ENCODE data around the gene ST7L. TPM values are rescaled to one million over a fixed set of nuclear protein-coding genes. Genes with fewer than 3 reads are reported as not detected.

ST7L gene
- total RNA-seq, 1 experiment from 2014 or later: 13.6 TPM

GRCh38 chr1:112530832-112531231 lies 88.1 kb downstream of the ST7L start:
- Histone ChIP-seq H3K4me1 (no peaks in the 10 kb centered on the region), H3K9me3 (no peaks in the 10 kb centered on the region), H3K4me3 (ENCODE audit: low read depth, low read length) (no peak overlapping the region), H3K27me3 (replicated peaks; ENCODE audit: control insufficient read depth, insufficient read depth, low read length) (no peaks in the 10 kb centered on the region), H3K36me3 (ENCODE audit: control insufficient read depth, insufficient read depth, low read length) (no peaks in the 10 kb centered on the region)
- POLR2A ChIA-PET: no interaction called here
- H3K4me1 Mint-ChIP-seq (ENCODE audit: low read depth, unreplicated experiment): no peaks in the 10 kb centered on the region
- no TSS peak for BruUV-seq (replicated peaks)
- H3K27me3 Mint-ChIP-seq (ENCODE audit: insufficient read depth, unreplicated experiment): no peaks in the 10 kb centered on the region
- CTCF ChIA-PET: no interaction called here
- H3K36me3 Mint-ChIP-seq (ENCODE audit: insufficient read depth, unreplicated experiment): no peaks in the 10 kb centered on the region
- no peaks in the 10 kb centered on the region for H3K9me3 Mint-ChIP-seq (ENCODE audit: unreplicated experiment)
- TF ChIP-seq, protein P1, sequence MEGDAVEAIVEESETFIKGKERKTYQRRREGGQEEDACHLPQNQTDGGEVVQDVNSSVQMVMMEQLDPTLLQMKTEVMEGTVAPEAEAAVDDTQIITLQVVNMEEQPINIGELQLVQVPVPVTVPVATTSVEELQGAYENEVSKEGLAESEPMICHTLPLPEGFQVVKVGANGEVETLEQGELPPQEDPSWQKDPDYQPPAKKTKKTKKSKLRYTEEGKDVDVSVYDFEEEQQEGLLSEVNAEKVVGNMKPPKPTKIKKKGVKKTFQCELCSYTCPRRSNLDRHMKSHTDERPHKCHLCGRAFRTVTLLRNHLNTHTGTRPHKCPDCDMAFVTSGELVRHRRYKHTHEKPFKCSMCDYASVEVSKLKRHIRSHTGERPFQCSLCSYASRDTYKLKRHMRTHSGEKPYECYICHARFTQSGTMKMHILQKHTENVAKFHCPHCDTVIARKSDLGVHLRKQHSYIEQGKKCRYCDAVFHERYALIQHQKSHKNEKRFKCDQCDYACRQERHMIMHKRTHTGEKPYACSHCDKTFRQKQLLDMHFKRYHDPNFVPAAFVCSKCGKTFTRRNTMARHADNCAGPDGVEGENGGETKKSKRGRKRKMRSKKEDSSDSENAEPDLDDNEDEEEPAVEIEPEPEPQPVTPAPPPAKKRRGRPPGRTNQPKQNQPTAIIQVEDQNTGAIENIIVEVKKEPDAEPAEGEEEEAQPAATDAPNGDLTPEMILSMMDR (IDR thresholded peaks at IDR 0.05; ENCODE audit: insufficient read depth in 1 of 2, low read depth in 1 of 2, low read length in 1 of 2, severe bottlenecking in 1 of 2, unreplicated experiment in 1 of 2): no peak
- H3K27ac Mint-ChIP-seq (ENCODE audit: unreplicated experiment): no peak overlapping the region
- no peak overlapping the region for H3K4me3 Mint-ChIP-seq (ENCODE audit: unreplicated experiment)
- DNase-seq: no peak
- intact Hi-C loops (cut with micrococcal nuclease; ENCODE audit: unreplicated experiment): no loop called here

GRCh38 chr1:112529301-112529700 lies 89.6 kb downstream of the ST7L start:
- ChIA-PET POLR2A (no interaction called here), CTCF (no interaction called here)
- no peaks in the 10 kb centered on the region for H3K4me1 Mint-ChIP-seq (ENCODE audit: low read depth, unreplicated experiment)
- no peak for DNase-seq
- no peaks in the 10 kb centered on the region for H3K27me3 ChIP-seq (replicated peaks; ENCODE audit: control insufficient read depth, insufficient read depth, low read length)
- no peak overlapping the region for H3K27ac Mint-ChIP-seq (ENCODE audit: unreplicated experiment)
- H3K36me3 Mint-ChIP-seq (ENCODE audit: insufficient read depth, unreplicated experiment): no peaks in the 10 kb centered on the region
- H3K4me1 ChIP-seq: no peaks in the 10 kb centered on the region
- no peak overlapping the region for H3K4me3 Mint-ChIP-seq (ENCODE audit: unreplicated experiment)
- intact Hi-C loops (cut with micrococcal nuclease; ENCODE audit: unreplicated experiment): no loop called here
- TF ChIP-seq, protein P1 (IDR thresholded peaks at IDR 0.05; ENCODE audit: insufficient read depth in 1 of 2, low read depth in 1 of 2, low read length in 1 of 2, severe bottlenecking in 1 of 2, unreplicated experiment in 1 of 2): no peak
- H3K36me3 ChIP-seq (ENCODE audit: control insufficient read depth, insufficient read depth, low read length): no peaks in the 10 kb centered on the region
- BruUV-seq (replicated peaks): no TSS peak
- H3K4me3 ChIP-seq (ENCODE audit: low read depth, low read length): no peak overlapping the region
- H3K27me3 Mint-ChIP-seq (ENCODE audit: insufficient read depth, unreplicated experiment): no peaks in the 10 kb centered on the region
- no peaks in the 10 kb centered on the region for H3K9me3 Mint-ChIP-seq (ENCODE audit: unreplicated experiment)
- H3K9me3 ChIP-seq: no peaks in the 10 kb centered on the region

DNA sequence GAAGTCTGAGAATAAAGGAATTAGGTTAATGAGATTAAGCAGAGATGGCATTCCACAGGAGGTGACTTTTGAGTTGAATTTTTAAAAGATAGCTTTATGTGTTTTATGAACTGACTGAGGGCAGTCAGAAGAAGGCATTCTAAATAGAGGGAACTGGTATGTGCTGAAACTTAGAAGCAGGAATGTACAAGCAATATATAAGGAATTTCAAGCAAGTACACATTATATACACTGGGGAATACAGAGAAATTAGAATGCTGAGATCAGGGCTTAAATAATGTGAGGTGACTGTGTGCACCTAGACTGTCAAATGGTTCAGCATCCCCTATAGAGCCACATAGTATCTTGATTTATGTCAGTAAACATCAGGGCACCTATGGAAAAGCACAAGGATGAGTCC lies 90.9 kb downstream of the ST7L start:
- no peak overlapping the region for H3K4me3 Mint-ChIP-seq (ENCODE audit: unreplicated experiment)
- no peak for DNase-seq
- no TSS peak for BruUV-seq (replicated peaks)
- H3K36me3 ChIP-seq (ENCODE audit: control insufficient read depth, insufficient read depth, low read length): no peaks in the 10 kb centered on the region
- H3K27me3 Mint-ChIP-seq (ENCODE audit: insufficient read depth, unreplicated experiment): no peaks in the 10 kb centered on the region
- H3K4me3 ChIP-seq (ENCODE audit: low read depth, low read length): no peak overlapping the region
- H3K27me3 ChIP-seq (replicated peaks; ENCODE audit: control insufficient read depth, insufficient read depth, low read length): no peaks in the 10 kb centered on the region
- no peaks in the 10 kb centered on the region for H3K9me3 ChIP-seq
- no peaks in the 10 kb centered on the region for H3K9me3 Mint-ChIP-seq (ENCODE audit: unreplicated experiment)
- no peaks in the 10 kb centered on the region for H3K4me1 Mint-ChIP-seq (ENCODE audit: low read depth, unreplicated experiment)
- TF ChIP-seq, protein P1 (IDR thresholded peaks at IDR 0.05; ENCODE audit: insufficient read depth in 1 of 2, low read depth in 1 of 2, low read length in 1 of 2, severe bottlenecking in 1 of 2, unreplicated experiment in 1 of 2): no peak
- CTCF ChIA-PET: no interaction called here
- H3K36me3 Mint-ChIP-seq (ENCODE audit: insufficient read depth, unreplicated experiment): no peaks in the 10 kb centered on the region
- no peak overlapping the region for H3K27ac Mint-ChIP-seq (ENCODE audit: unreplicated experiment)
- H3K4me1 ChIP-seq: no peaks in the 10 kb centered on the region
- POLR2A ChIA-PET: no interaction called here
- intact Hi-C loops (cut with micrococcal nuclease; ENCODE audit: unreplicated experiment): no loop called here

Measured in Caco-2 (cell line).